ENCODE data around the gene DENND2A.

- no peak for TF ChIP-seq POLR2A (IDR thresholded peaks at IDR 0.05; ENCODE audit: low read depth, low read length)
- TF ChIP-seq MAZ (IDR thresholded peaks at IDR 0.05; ENCODE audit: borderline replicate concordance, low read depth, low read length): no peak
Observed at GRCh38 chr7:140657891-140658290, 17.3 kb upstream of the DENND2A start.

Measured in IMR-90 (cell line).